Liver (tissue), 9 donors: ENCODE results near the gene UBXN6. TPM values are rescaled to one million over a fixed set of nuclear protein-coding genes. Genes with fewer than 3 reads are reported as not detected.

Source experiments
- DNase-seq: peaks from one replicate; pipeline ENCODE4 v3.0.0-alpha.2; 2017; ENCODE audit warnings: low spot score
- H3K27ac ChIP-seq, 2 donors: one replicate each; pipeline ENCODE4 v1.7.0; 2013; ENCODE audit warnings: inconsistent platforms in 2 of 2, low read length in 2 of 2, control low read depth in 1 of 2, low read depth in 1 of 2, mild to moderate bottlenecking in 1 of 2
- H3K27me3 ChIP-seq, 4 donors: one replicate each; pipeline versions ENCODE4 v1.6.1 to v1.7.0; 2013; ENCODE audit warnings: low read length in 3 of 4, inconsistent platforms in 1 of 4, mild to moderate bottlenecking in 1 of 4, moderate library complexity in 1 of 4; ENCODE audit not compliant: control insufficient read depth in 4 of 4, insufficient read depth in 4 of 4
- H3K36me3 ChIP-seq, 4 donors: one replicate each; pipeline versions ENCODE4 v1.6.1 to v1.7.0; 2013; ENCODE audit warnings: low read length in 3 of 4, mild to moderate bottlenecking in 3 of 4, low read depth in 1 of 4, moderate library complexity in 1 of 4; ENCODE audit not compliant: control insufficient read depth in 4 of 4, insufficient read depth in 3 of 4
- H3K4me1 ChIP-seq, 4 donors: one replicate each; pipeline versions ENCODE4 v1.6.1 to v1.7.0; 2013; ENCODE audit warnings: low read length in 3 of 4, mild to moderate bottlenecking in 3 of 4, moderate library complexity in 1 of 4; ENCODE audit not compliant: control insufficient read depth in 4 of 4, insufficient read depth in 4 of 4
- H3K4me3 ChIP-seq, 3 donors: one replicate each; pipeline versions ENCODE4 v1.6.1 to v1.7.0; 2013; ENCODE audit warnings: low read length in 3 of 3, control low read depth in 1 of 3, low read depth in 1 of 3, mild to moderate bottlenecking in 1 of 3
- H3K9ac ChIP-seq, 2 donors: one replicate each; pipeline ENCODE4 v1.7.0; 2013; ENCODE audit warnings: low read length in 2 of 2, mild to moderate bottlenecking in 2 of 2, moderate library complexity in 2 of 2, control low read depth in 1 of 2, low read depth in 1 of 2
- H3K9me3 ChIP-seq, 4 donors: one replicate each; pipeline versions ENCODE4 v1.6.1 to v1.7.0; 2013; ENCODE audit warnings: low read length in 3 of 4; ENCODE audit not compliant: control insufficient read depth in 4 of 4
- ATF3 ChIP-seq: IDR thresholded peaks from 2 replicates; pipeline ENCODE4 v1.6.1; 2016; ENCODE audit warnings: antibody characterized with exemption
- CTCF ChIP-seq: fragments of 150-350 bp; IDR thresholded peaks from 2 replicates; pipeline ENCODE4 v1.5.1; 2017; ENCODE audit warnings: improper control_type of control experiment, low read depth, low read length; ENCODE audit not compliant: missing input control
- FOXA1 ChIP-seq: IDR thresholded peaks from 2 replicates; pipeline ENCODE4 v1.6.1; 2016; ENCODE audit warnings: antibody characterized with exemption
- FOXA2 ChIP-seq: IDR thresholded peaks from 2 replicates; pipeline ENCODE4 v1.6.1; 2016; ENCODE audit warnings: antibody characterized with exemption
- GABPA ChIP-seq, 2 donors: IDR thresholded peaks in 1 of 2; conservative IDR thresholded peaks in 1 of 2; 2 replicates each; pipeline ENCODE4 v1.6.1; 2016; ENCODE audit warnings: antibody characterized with exemption in 2 of 2, mild to moderate bottlenecking in 1 of 2, moderate library complexity in 1 of 2
- MAX ChIP-seq: IDR thresholded peaks from 2 replicates; pipeline ENCODE4 v1.6.1; 2016; ENCODE audit warnings: antibody characterized with exemption
- NR2F2 ChIP-seq: IDR thresholded peaks from 2 replicates; pipeline ENCODE4 v1.6.1; 2016; ENCODE audit warnings: antibody characterized with exemption
- RAD21 ChIP-seq, 2 donors: IDR thresholded peaks; 2 replicates each; pipeline ENCODE4 v1.6.1; 2016; ENCODE audit warnings: antibody characterized with exemption in 2 of 2, mild to moderate bottlenecking in 2 of 2
- REST ChIP-seq: IDR thresholded peaks from 2 replicates; pipeline ENCODE4 v1.6.1; 2016; ENCODE audit warnings: antibody characterized with exemption, mild to moderate bottlenecking
- RXRA ChIP-seq, 2 donors: IDR thresholded peaks; 2 replicates each; pipeline ENCODE4 v1.6.1; 2017 to 2018; ENCODE audit warnings: antibody characterized with exemption in 2 of 2, mild to moderate bottlenecking in 1 of 2
- SP1 ChIP-seq: IDR thresholded peaks from 2 replicates; pipeline ENCODE4 v1.6.1; 2018; ENCODE audit warnings: antibody characterized with exemption, mild to moderate bottlenecking
- YY1 ChIP-seq: IDR thresholded peaks from 2 replicates; pipeline ENCODE4 v1.6.1; 2016; ENCODE audit warnings: antibody characterized with exemption, mild to moderate bottlenecking
- ZBTB33 ChIP-seq: IDR thresholded peaks from 2 replicates; pipeline ENCODE4 v1.6.1; 2016; ENCODE audit warnings: antibody characterized with exemption
- WGBS: extraction: QIAGEN DNeasy Blood & Tissue Kit; methylation state at CpG from one replicate; pipeline ENCODE4 v1.1.7; 2013; 5-methylcytosine and 5-hydroxymethylcytosine counted together
- polyA plus RNA-seq, 2 donors: library from polyadenylated mRNA; stranded (reverse) in 1 of 2; unstranded in 1 of 2; fragments of 200-250 nt in 1 of 2; fragments of >200 nt in 1 of 2; fragmentation: Nextera tagmentation in 1 of 2; extraction: Ambion mirVana in 1 of 2; gene quantifications; one replicate each; pipeline versions ENCODE4 v1.2.1 to v1.2.3, GENCODE V29; 2013 to 2015
- total RNA-seq, 2 donors: library from RNA; depleted of rRNA; stranded (reverse); fragments of >200 nt; gene quantifications; one replicate each; pipeline ENCODE4 v1.2.3, GENCODE V29; 2014
- donor health status: healthy.
- donor health status: healthy.
- donor health status: healthy.
- donor health status: healthy.
- donor health status: healthy.

Gene UBXN6
- total and polyA plus RNA-seq, 4 donors, result 33.0 to 92.3 (median 54.0) TPM

GRCh38 chr19:4431296-4431695, 26.3 kb downstream of the UBXN6 start:
- whole genome bisulfite sequencing, result 87% methylated on average over 9 of the region's 9 CpGs
- Histone ChIP-seq H3K27ac (no peak overlapping the region), H3K36me3 (peaks cover 0 to 9% (median 0%) of the 10 kb centered on the region in 4 donors), H3K4me3 (no peak overlapping the region), H3K4me1 (no peaks in the 10 kb centered on the region), H3K27me3 (no peaks in the 10 kb centered on the region), H3K9ac (no peak overlapping the region), H3K9me3 (no peaks in the 10 kb centered on the region)
- DNase-seq, result no peak
- no peak for TF ChIP-seq FOXA1
- TF ChIP-seq GABPA (IDR thresholded peaks at IDR 0.05 in 1 of 2, conservative IDR thresholded peaks at IDR 0.05 in 1 of 2), result no peak
- no peak for TF ChIP-seq MAX
- no peak for TF ChIP-seq SP1
- no peak for TF ChIP-seq YY1
- TF ChIP-seq ZBTB33, result no peak
- no peak for TF ChIP-seq RXRA (IDR thresholded peaks at IDR 0.05)
- TF ChIP-seq NR2F2, result no peak

GRCh38 chr19:4430760-4431159, 26.8 kb downstream of the UBXN6 start:
- H3K4me3 ChIP-seq, result no peak overlapping the region
- WGBS, result 92% methylated on average over 12 of the region's 12 CpGs
- H3K9me3 ChIP-seq, result no peaks in the 10 kb centered on the region
- peaks cover 0 to 9% (median 0%) of the 10 kb centered on the region in 4 donors for H3K36me3 ChIP-seq
- no peaks in the 10 kb centered on the region for H3K27me3 ChIP-seq
- TF ChIP-seq REST, result no peak
- no peak for TF ChIP-seq RAD21 (IDR thresholded peaks at IDR 0.05)
- TF ChIP-seq ATF3, result no peak
- no peak for TF ChIP-seq SP1
- TF ChIP-seq RXRA (IDR thresholded peaks at IDR 0.05), result no peak
- TF ChIP-seq MAX, result no peak
- no peak for TF ChIP-seq YY1
- no peak for TF ChIP-seq ZBTB33
- no peak for TF ChIP-seq CTCF
- no peak for TF ChIP-seq FOXA2
- no peak for DNase-seq
- H3K9ac ChIP-seq, result no peak overlapping the region
- H3K27ac ChIP-seq, result no peak overlapping the region
- no peaks in the 10 kb centered on the region for H3K4me1 ChIP-seq
